ENCODE measurements around the gene HAAO. TPM values are rescaled to one million over a fixed set of nuclear protein-coding genes. Genes with fewer than 3 reads are reported as not detected.

The HAAO gene
- total RNA-seq, 3 donors from 2014 or later, result 5.8 to 38.4 (median 9.8) TPM

DNA sequence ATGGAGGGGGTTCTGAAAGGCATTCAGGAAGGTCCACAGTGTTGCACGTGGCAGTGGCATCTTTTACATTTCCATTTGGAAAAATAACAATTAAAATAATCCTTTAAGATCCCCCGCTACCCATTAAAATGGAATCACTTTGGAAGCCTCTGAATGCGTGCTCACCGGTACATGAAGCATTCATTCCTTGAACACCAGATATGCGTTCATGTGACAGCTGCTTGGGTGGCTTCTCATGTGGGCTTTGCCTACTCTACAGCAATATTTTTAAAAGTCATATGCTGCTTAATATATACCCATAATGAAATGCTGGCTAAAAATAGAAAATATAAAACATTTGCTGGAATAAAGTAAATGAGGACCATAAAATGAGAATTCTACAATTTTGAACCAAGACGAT, 14.4 kb upstream of the HAAO start:
- Histone ChIP-seq H3K4me3 (no peak overlapping the region), H3K4me1 (ENCODE audit: low read depth) (peaks cover 14% of the 10 kb centered on the region), H3K9me3 (no peaks in the 10 kb centered on the region), H3K36me3 (ENCODE audit: low read depth) (no peaks in the 10 kb centered on the region)
- DNase-seq (no peak), ATAC-seq (no peak)
- no peak for TF ChIP-seq CTCF (IDR thresholded peaks at IDR 0.05)
- intact Hi-C loops (cut with DNase I, micrococcal nuclease), result no loop called here

- ATAC-seq, result no peak
- H3K4me3 ChIP-seq, result no peak overlapping the region
- H3K4me1 ChIP-seq (ENCODE audit: low read depth), result peaks cover 6% of the 10 kb centered on the region
- no peak for DNase-seq
- no peak for TF ChIP-seq CTCF (IDR thresholded peaks at IDR 0.05)
- intact Hi-C loops (cut with DNase I, micrococcal nuclease), result no loop called here
- no peaks in the 10 kb centered on the region for H3K36me3 ChIP-seq (ENCODE audit: low read depth)
- no peaks in the 10 kb centered on the region for H3K9me3 ChIP-seq
These were observed 12.5 kb upstream of the HAAO start for GRCh38 chr2:42804891-42805290.

GRCh38 chr2:42804338-42804737, 12.0 kb upstream of the HAAO start:
- ATAC-seq (no peak), DNase-seq (no peak)
- intact Hi-C loops (cut with DNase I, micrococcal nuclease), result no loop called here
- Histone ChIP-seq H3K36me3 (ENCODE audit: low read depth) (no peaks in the 10 kb centered on the region), H3K4me1 (ENCODE audit: low read depth) (peaks cover 6% of the 10 kb centered on the region), H3K4me3 (no peak overlapping the region), H3K9me3 (no peaks in the 10 kb centered on the region)
- TF ChIP-seq CTCF (IDR thresholded peaks at IDR 0.05), result no peak

DNA sequence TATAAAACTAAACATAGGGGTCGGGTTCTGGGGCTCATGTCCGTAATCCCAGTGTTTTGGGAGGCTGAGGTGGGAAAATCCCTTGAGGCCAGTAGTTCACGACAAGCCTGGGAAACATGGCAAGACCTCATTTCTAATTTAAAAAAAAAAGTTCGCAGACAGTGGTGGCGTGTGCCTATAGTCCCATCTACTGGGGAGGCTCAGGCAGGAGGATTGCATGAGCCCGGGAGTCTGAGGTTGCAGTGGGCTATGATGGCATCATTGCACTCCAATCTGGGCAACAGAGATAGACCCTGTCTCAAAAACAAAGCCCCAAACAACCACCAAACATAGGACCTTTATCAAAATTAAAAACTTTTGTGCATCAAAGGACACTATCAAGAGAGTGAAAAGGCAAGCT, 9.8 kb upstream of the HAAO start:
- Histone ChIP-seq H3K9me3 (no peaks in the 10 kb centered on the region), H3K36me3 (ENCODE audit: low read depth) (no peaks in the 10 kb centered on the region), H3K4me3 (no peak overlapping the region), H3K4me1 (ENCODE audit: low read depth) (peaks cover 2% of the 10 kb centered on the region)
- TF ChIP-seq CTCF (IDR thresholded peaks at IDR 0.05), result no peak
- intact Hi-C loops (cut with DNase I, micrococcal nuclease), result no loop called here
- no peak for ATAC-seq
- DNase-seq, result no peak

DNA sequence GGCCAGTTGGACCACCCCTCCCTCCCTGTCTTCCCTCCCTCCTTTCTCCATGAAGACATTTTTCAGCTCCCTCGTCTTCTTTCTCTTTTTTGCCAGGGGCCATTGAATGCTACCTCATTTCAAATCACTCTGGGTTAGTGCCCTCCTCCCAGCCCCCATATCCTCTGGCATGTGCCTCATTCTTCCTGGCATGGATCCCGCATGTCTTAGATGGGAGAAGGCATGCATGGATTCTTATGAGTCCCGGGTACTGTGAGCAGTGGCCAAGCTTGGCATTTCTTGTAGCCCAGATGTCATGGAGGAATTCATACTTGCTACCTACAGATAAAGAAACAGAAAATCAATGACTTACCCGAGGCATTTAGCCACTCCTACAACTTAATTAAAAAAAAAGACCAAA, 9.0 kb upstream of the HAAO start:
- Histone ChIP-seq H3K9me3 (no peaks in the 10 kb centered on the region), H3K36me3 (ENCODE audit: low read depth) (no peaks in the 10 kb centered on the region), H3K4me1 (ENCODE audit: low read depth) (peaks cover 2% of the 10 kb centered on the region), H3K4me3 (no peak overlapping the region)
- ATAC-seq (no peak), DNase-seq (no peak)
- intact Hi-C loops (cut with DNase I, micrococcal nuclease), result no loop called here
- no peak for TF ChIP-seq CTCF (IDR thresholded peaks at IDR 0.05)

DNA sequence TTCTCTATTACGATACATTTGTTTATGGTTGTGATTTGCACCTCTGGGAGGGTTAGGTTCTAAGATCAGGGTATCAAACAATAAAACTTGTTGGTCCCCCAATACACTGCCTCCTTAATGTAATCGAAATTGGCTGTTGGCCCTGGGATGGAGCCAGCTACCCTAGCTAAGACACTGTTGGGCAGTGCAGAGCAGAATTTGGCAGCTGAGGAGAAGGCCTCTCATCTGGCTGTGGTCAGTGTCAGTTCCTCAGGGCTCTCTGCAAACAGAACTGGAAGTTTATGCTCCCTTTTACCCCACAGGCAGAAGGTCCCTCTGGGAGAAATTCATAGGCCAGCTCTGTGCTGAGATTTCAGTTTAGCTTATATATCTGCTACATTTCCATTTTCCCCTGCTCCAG, 8.6 kb upstream of the HAAO start:
- TF ChIP-seq CTCF (IDR thresholded peaks at IDR 0.05), result no peak
- Histone ChIP-seq H3K4me1 (ENCODE audit: low read depth) (peaks cover 2% of the 10 kb centered on the region), H3K36me3 (ENCODE audit: low read depth) (no peaks in the 10 kb centered on the region), H3K4me3 (no peak overlapping the region), H3K9me3 (no peaks in the 10 kb centered on the region)
- intact Hi-C loops (cut with DNase I, micrococcal nuclease), result no loop called here
- DNase-seq, result no peak
- ATAC-seq, result no peak

Data from mucosa of descending colon (tissue), 3 donors.